AG09319 (cell line): ENCODE results near the gene NUCB1.

ENCODE experiments used
- DNase-seq: peaks from one replicate; pipeline ENCODE4 v3.0.0-alpha.2; 2010; ENCODE audit warnings: low read depth; ENCODE audit errors: extremely low read depth
- TF ChIP-seq, protein P1 (sequence below): IDR thresholded peaks from 2 replicates; pipeline ENCODE4 v1.5.1; 2011; ENCODE audit warnings: low read depth, mild to moderate bottlenecking, inconsistent platforms, low read length, moderate library complexity

NUCB1 gene

DNA sequence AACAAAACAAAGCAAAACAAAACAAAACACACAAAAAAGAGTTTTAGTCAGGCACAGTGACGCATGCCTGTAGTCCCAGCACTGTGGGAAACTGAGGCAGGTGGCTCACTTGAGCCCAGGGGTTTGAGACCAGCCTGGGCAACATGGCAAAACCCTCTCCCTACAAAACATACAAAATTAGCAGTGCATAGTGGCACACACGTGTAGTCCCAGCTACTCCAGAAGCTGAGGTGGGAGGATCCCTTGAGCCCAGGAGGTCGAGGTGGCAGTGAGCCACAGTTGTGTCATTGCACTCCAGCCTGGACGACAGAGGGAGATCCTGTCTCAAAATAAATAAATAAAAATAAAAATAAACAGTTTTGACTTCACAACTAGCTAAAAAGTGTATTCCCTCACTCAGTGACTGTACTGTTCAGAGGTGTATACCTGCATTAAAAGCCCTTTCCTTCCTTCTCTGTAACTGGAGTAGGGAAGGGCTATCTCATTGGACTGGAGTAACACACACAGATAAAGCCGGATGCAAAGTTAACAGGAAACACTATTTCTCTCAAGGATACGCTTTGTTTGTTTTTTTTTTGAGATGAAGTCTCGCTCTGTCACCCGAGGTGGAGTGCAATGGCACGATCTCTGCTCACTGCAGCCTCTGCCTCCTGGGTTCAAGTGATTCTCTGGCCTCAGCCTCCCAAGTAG lies 50.9 kb downstream of the NUCB1 start:
- DNase-seq, result no peak
- TF ChIP-seq, protein P1, sequence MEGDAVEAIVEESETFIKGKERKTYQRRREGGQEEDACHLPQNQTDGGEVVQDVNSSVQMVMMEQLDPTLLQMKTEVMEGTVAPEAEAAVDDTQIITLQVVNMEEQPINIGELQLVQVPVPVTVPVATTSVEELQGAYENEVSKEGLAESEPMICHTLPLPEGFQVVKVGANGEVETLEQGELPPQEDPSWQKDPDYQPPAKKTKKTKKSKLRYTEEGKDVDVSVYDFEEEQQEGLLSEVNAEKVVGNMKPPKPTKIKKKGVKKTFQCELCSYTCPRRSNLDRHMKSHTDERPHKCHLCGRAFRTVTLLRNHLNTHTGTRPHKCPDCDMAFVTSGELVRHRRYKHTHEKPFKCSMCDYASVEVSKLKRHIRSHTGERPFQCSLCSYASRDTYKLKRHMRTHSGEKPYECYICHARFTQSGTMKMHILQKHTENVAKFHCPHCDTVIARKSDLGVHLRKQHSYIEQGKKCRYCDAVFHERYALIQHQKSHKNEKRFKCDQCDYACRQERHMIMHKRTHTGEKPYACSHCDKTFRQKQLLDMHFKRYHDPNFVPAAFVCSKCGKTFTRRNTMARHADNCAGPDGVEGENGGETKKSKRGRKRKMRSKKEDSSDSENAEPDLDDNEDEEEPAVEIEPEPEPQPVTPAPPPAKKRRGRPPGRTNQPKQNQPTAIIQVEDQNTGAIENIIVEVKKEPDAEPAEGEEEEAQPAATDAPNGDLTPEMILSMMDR, result no peak

DNA sequence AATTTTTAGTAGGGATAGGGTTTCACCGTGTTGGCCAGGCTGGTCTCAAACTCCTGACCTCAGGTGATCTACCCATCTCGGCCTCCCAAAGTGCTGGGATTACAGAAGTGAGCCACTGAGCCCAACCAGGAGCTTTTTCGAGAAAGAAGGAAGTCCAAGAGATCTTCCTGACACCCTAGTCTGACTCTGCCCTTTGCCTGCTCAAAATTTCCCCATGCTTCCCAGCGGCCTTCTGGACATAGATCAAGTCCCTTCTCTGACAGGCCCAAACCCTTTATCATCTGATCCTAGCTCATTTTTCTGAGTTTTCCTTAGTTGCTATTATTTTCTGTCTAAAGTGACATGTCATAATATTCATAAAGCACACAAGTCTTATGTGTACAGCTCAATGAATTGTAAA lies 53.0 kb downstream of the NUCB1 start:
- TF ChIP-seq, protein P1, result no peak
- DNase-seq, result no peak

DNA sequence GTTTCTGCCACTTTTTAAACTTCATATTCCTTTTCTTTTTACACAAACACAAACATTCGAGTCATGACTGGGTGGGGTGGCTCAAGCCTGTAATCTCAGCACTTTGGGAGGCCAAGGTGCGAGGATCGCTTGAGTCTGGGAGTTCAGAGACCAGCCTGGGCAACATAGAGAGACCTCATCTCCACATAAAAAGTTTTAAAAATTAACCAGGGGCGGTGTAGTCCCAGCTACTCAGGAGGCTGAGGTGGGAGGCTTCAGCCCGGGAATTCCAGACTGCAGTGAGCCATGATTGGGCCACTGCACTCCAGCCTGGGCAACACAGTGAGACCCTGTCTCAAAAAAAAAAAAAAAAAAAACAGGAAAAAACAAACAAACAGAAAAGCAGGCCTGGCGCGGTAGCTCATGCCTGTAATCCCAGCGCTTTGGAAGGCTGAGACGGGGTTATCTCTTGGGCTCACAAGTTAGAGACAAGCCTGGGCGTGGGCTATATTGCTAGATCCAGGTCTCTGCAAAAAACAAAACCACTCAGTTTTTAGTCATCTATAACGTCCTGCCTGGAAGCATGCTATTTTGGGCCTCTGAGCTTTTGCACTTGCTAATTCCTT lies 54.0 kb downstream of the NUCB1 start:
- TF ChIP-seq, protein P1, result no peak
- DNase-seq, result no peak

DNA sequence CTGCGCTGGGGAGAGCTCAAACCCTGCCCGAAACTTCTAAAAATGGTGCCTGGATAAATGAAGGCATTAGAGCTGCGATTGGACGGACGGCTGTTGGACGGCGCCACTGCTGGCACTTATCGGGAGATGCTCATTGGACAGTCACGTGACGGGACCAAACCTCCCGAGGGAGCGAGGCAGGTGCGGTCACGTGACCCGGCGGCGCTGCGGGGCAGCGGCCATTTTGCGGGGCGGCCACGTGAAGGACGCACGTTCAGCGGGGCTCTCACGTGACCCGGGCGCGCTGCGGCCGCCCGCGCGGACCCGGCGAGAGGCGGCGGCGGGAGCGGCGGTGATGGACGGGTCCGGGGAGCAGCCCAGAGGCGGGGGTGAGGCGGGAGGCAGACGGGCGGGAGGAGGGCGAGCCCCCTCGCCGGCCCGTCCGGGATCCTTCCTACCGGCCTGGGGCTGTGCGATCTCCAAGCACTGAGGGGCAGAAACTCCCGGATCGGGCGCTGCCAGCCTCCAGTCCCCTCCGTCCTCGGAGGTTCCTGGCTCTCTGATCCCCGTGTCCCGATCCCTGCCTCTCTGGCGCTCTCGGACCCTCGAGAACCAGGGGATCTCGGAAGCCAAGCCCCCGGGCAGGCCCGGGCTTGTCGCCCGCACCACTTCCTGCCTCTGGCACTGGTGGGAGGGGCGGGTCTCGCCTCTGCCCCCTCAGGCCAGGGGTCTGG lies 54.6 kb downstream of the NUCB1 start, which contains the start of gene BAX:
Gene BAX, plus strand, starts transcription at position 281 of the 713 bp plus-strand sequence. Its CDS starts 54 bp downstream, at position 335.
- TF ChIP-seq, protein P1, result no peak
- DNase-seq, result peak; percentile 86

DNA sequence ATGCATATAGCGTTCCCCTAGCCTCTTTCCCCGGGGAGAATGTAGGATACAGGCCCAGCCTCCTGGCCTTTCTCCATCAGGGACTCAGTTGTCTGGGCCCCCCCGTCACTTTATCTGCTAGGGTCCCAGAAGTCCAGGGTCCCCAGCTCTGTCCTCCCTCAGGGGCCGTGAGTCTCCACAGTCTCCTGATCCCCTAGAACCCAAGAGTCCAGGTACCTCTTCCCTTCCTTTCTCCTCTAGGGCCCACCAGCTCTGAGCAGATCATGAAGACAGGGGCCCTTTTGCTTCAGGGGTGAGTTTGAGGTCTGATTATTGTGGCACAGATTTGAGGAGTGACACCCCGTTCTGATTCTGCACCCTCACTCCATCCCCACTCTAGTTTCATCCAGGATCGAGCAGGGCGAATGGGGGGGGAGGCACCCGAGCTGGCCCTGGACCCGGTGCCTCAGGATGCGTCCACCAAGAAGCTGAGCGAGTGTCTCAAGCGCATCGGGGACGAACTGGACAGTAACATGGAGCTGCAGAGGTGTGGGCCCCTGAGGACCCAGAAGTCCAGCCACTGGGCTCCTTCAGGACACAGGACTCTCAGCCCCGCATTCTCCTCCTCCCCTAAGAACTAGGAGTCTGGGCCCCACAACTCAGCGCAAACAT lies 55.3 kb downstream of the NUCB1 start:
- DNase-seq, result no peak
- TF ChIP-seq, protein P1, result no peak

DNA sequence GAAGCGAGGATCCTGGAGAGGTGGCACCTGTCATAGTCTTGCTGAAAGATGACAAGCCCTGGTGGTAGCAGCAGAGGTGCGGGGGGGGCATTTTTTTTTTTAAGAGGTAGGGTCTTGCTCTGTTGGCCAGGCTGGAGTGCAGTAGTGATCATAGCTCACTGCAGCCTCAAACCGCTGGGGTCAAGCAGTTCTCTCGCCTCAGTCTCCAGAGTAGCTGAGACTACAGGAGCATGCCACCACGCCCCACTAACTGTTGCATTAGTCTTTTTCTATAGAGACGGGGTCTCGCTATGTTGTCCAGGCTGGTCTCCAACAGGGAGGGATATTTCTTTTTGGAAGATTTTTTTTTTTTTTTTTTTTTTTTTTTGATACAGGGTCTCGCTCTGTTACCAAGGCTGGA lies 57.9 kb downstream of the NUCB1 start:
- no peak for DNase-seq
- TF ChIP-seq, protein P1, result no peak
